ENCODE results near the gene HOXD1.

- TF ChIP-seq CTCF (IDR thresholded peaks at IDR 0.05; ENCODE audit: insufficient read depth, low read length, poor library complexity, severe bottlenecking): no peak
- TF ChIP-seq EZH2phosphoT487 (conservative IDR thresholded peaks at IDR 0.05; ENCODE audit: low read length): no peak
Measured at GRCh38 chr2:176213406-176213805, 24.9 kb downstream of the HOXD1 start.

All from SU-DHL-6 (cell line).